ENCODE results near the gene PROCR. TPM values are rescaled to one million over a fixed set of nuclear protein-coding genes. Genes with fewer than 3 reads are reported as not detected.

Gene PROCR
- polyA plus RNA-seq, 3 donors = 0.43 to 1.1 (median 0.90) TPM

DNA sequence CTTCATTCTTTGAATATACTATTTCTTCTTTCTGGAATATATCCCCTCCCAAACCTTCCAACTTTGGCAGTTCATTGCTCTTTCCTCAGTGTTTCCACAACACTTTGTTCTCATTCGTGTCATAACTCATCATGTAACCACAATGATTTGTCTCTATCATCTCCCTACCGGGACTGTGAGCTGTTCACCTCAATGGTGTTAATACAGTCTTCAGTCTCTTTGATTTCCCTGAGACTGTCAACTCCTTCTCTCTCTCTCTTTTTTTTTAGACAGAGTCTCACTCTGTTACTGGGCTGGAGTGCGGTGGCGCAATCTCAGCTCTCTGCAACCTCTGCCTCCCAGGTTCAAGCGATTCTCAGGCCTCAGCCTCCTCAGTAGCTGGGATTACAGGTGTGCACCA, 52.1 kb downstream of the PROCR start:
- TF ChIP-seq, protein P1, sequence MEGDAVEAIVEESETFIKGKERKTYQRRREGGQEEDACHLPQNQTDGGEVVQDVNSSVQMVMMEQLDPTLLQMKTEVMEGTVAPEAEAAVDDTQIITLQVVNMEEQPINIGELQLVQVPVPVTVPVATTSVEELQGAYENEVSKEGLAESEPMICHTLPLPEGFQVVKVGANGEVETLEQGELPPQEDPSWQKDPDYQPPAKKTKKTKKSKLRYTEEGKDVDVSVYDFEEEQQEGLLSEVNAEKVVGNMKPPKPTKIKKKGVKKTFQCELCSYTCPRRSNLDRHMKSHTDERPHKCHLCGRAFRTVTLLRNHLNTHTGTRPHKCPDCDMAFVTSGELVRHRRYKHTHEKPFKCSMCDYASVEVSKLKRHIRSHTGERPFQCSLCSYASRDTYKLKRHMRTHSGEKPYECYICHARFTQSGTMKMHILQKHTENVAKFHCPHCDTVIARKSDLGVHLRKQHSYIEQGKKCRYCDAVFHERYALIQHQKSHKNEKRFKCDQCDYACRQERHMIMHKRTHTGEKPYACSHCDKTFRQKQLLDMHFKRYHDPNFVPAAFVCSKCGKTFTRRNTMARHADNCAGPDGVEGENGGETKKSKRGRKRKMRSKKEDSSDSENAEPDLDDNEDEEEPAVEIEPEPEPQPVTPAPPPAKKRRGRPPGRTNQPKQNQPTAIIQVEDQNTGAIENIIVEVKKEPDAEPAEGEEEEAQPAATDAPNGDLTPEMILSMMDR (IDR thresholded peaks at IDR 0.05) = no peak
- Histone ChIP-seq H2AFZ (ENCODE audit: insufficient read depth, low read depth, low read length, poor library complexity, severe bottlenecking) (no peak overlapping the region), H3K27me3 (ENCODE audit: control insufficient read depth in 2 of 2, insufficient read depth in 2 of 2, low read length in 2 of 2) (peaks cover 36 to 43% of the 10 kb centered on the region in 2 donors), H3K9ac (ENCODE audit: insufficient read depth, low read length, poor library complexity, severe bottlenecking) (no peak overlapping the region), H3K9me3 (replicated peaks in 1 of 2; ENCODE audit: control insufficient read depth in 1 of 2, insufficient read depth in 1 of 2, low read length in 2 of 2) (peaks cover 0 to 4% of the 10 kb centered on the region in 2 donors), H3K4me1 (ENCODE audit: control insufficient read depth in 1 of 2, insufficient read depth in 2 of 2, low read length in 2 of 2) (peaks cover 2 to 5% of the 10 kb centered on the region in 2 donors), H3K79me2 (ENCODE audit: insufficient read depth, low read length) (no peaks in the 10 kb centered on the region), H3K4me2 (replicated peaks; ENCODE audit: extremely low read depth, low read length, poor library complexity, severe bottlenecking) (no peak overlapping the region), H3K27ac (ENCODE audit: low read depth in 1 of 2, low read length in 2 of 2) (no peak overlapping the region), H3K36me3 (replicated peaks in 1 of 2; ENCODE audit: control insufficient read depth in 1 of 2, insufficient read depth in 2 of 2, low read length in 2 of 2) (no peaks in the 10 kb centered on the region), H4K20me1 (ENCODE audit: insufficient read depth, low read length) (peaks cover 19% of the 10 kb centered on the region), H3K4me3 (replicated peaks in 1 of 3; ENCODE audit: low read depth in 2 of 3, low read length in 3 of 3) (no peak overlapping the region)
- peaks cover 0 to 16% (median 10%) of the 10 kb centered on the region in 7 donors for H3K9me3 Mint-ChIP-seq
- H3K36me3 Mint-ChIP-seq = peaks cover 16 to 27% of the 10 kb centered on the region in 2 donors
- H3K27me3 Mint-ChIP-seq (ENCODE audit: low read depth in 3 of 3) = peaks cover 33 to 43% (median 42%) of the 10 kb centered on the region in 3 donors
- peaks cover 13% of the 10 kb centered on the region for H3K4me1 Mint-ChIP-seq
- WGBS (ENCODE audit: insufficient coverage) = 91% methylated on average over 4 of the region's 5 CpGs
- DNase-seq = no peak
- peak overlapping the region in 1 of 2 donors; percentile 17 for H3K4me3 Mint-ChIP-seq
- peak overlapping the region in 1 of 7 donors; percentile 31 for H3K27ac Mint-ChIP-seq
- intact Hi-C loops (cut with micrococcal nuclease) = no loop called here

DNA sequence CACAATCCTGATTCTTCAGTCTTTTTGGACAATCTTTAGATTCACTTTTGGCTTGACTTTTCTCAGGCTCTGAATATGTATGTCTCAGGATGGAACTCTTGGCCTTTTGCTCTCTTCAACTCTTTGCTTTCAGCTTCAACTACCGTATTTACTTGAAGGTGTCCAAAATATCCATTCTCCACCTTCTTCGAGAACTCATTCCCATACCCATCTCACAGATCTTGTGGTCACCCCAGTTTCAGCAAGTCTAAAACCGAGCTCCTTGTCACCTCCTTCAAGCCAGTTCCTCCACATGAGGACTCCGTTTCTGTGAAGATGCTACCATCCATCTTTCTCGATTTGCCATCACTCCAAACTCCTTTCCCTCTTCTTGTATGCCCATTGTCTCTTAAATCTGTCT, 52.7 kb downstream of the PROCR start:
- H3K27me3 ChIP-seq (ENCODE audit: control insufficient read depth in 2 of 2, insufficient read depth in 2 of 2, low read length in 2 of 2) = peaks cover 36 to 44% of the 10 kb centered on the region in 2 donors
- Mint-ChIP-seq H3K4me3 (peak overlapping the region in 1 of 2 donors; percentile 62), H3K36me3 (peaks cover 18 to 30% of the 10 kb centered on the region in 2 donors), H3K27me3 (ENCODE audit: low read depth in 3 of 3) (peaks cover 33 to 45% (median 44%) of the 10 kb centered on the region in 3 donors), H3K9me3 (peaks cover 0 to 16% (median 10%) of the 10 kb centered on the region in 7 donors), H3K27ac (no peak overlapping the region), H3K4me1 (peaks cover 13% of the 10 kb centered on the region)
- no peak overlapping the region for H3K27ac ChIP-seq (ENCODE audit: low read depth in 1 of 2, low read length in 2 of 2)
- intact Hi-C loops (cut with micrococcal nuclease) = no loop called here
- TF ChIP-seq, protein P1 (IDR thresholded peaks at IDR 0.05) = no peak
- no peak overlapping the region for H2AFZ ChIP-seq (ENCODE audit: insufficient read depth, low read depth, low read length, poor library complexity, severe bottlenecking)
- no peak for DNase-seq
- H3K9me3 ChIP-seq (replicated peaks in 1 of 2; ENCODE audit: control insufficient read depth in 1 of 2, insufficient read depth in 1 of 2, low read length in 2 of 2) = peaks cover 0 to 4% of the 10 kb centered on the region in 2 donors
- H4K20me1 ChIP-seq (ENCODE audit: insufficient read depth, low read length) = peaks cover 19% of the 10 kb centered on the region
- no peak overlapping the region for H3K9ac ChIP-seq (ENCODE audit: insufficient read depth, low read length, poor library complexity, severe bottlenecking)
- 98% methylated on average over 5 of the region's 5 CpGs for WGBS (ENCODE audit: insufficient coverage)
- H3K36me3 ChIP-seq (replicated peaks in 1 of 2; ENCODE audit: control insufficient read depth in 1 of 2, insufficient read depth in 2 of 2, low read length in 2 of 2) = no peaks in the 10 kb centered on the region
- H3K4me2 ChIP-seq (replicated peaks; ENCODE audit: extremely low read depth, low read length, poor library complexity, severe bottlenecking) = no peak overlapping the region
- no peaks in the 10 kb centered on the region for H3K79me2 ChIP-seq (ENCODE audit: insufficient read depth, low read length)
- H3K4me1 ChIP-seq (ENCODE audit: control insufficient read depth in 1 of 2, insufficient read depth in 2 of 2, low read length in 2 of 2) = peaks cover 2 to 5% of the 10 kb centered on the region in 2 donors
- no peak overlapping the region for H3K4me3 ChIP-seq (replicated peaks in 1 of 3; ENCODE audit: low read depth in 2 of 3, low read length in 3 of 3)

Measured in CD14-positive monocyte (primary cell).